Fibroblast of peridontal ligament (primary cell): ENCODE results near the gene KANK4.

Experiments used
- DNase-seq: peaks from one replicate; pipeline ENCODE4 v3.0.0-alpha.2; 2010; ENCODE audit errors: extremely low read depth

Gene KANK4

DNA sequence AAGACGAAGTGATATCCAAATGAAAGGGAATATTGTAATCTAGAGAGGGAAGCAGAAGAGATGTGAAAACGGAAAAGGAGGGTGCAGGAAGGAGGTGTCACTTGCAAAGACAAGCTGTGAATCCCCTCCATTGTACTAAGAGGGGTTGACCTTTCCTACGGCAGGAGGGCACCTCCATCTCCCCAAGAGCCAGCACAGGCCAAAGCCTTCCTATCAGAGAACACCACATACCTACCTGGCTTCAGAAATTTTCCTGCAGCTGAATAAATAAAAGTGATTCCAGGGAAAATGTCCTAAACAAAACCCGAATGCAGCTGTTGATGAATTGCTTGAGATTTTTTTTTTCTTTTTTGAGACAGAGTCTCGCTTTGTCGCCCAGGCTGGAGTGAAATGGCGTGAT, 14.3 kb downstream of the KANK4 start:
- no peak for DNase-seq

DNA sequence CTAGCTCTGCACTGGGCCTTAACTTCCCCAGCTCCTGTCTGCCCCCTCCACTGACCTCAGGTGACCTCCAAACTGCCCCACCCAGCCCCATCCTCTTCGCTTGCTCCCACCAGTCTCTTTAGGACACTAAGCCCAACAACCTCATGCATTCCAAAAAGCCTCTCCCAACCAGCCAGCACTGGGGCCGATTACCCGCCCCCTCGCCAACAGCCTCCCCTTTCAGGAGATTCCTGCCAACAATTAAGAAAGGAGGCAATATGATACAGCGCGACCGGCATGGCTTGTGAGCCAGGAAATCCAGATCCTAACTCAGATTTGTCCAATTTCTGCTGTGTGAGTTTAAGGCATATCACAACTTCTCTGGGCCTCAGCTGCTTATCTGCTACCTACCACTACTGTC, 14.7 kb downstream of the KANK4 start:
- no peak for DNase-seq

DNA sequence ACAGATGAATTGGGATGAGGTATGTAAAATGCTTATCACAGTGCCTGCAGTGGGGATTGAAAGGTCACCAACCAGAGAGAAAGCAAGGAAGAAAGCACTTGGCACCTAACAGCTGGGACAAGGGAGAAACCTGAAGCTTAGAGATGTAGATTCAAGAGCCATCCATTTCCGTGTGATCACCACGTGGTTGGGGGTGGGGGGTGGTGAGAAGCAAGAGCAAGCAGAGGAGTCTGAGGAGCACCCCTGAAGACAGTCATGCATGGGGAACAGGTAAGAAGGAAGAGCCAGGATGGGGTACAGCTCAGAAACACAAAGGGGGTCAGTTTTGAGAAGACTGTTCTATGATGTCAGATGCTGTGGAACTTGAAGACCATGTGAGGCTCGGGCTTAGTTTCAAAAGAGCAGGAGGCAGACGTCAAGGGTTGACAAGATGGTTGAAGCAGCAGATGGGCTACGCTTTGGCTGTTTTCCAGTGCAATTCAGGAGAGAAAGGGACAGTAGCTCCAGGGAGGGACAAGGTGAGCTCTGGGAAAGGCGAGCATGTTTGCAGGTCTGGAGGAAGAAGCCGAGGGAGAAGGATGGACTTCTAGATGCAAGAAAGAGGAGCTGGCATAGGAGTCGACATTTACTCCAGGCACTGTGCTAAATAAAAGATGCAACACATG, 17.4 kb downstream of the KANK4 start:
- no peak for DNase-seq

GRCh38 chr1:62299426-62300200, 19.6 kb downstream of the KANK4 start:
- DNase-seq = no peak

- peak; percentile 13 for DNase-seq
Observed at GRCh38 chr1:62295921-62296491, 23.2 kb downstream of the KANK4 start.

GRCh38 chr1:62294261-62294660, 25.0 kb downstream of the KANK4 start:
- no peak for DNase-seq

DNA sequence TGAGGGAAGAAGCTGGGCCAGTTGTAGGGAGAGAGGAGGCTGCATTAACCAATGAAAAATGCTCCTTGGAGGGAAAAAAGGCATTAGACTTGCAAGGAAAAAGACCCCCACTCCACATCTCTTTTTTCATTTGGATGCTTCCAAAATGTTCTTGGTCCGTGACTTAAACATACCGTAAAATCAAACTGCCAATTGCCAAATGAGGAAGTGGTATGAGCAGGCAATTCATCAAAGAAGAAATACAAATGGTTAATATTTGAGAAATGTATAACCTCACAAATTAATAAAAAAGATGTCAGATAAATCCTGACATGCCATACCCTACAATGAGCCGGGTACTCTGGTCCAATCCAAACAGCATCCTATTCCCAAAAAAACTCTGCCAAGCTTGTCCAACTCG, 30.6 kb downstream of the KANK4 start:
- DNase-seq = no peak

GRCh38 chr1:62288224-62288623, 31.0 kb downstream of the KANK4 start:
- DNase-seq = no peak

- DNase-seq = no peak
Observed at GRCh38 chr1:62286786-62287224, 32.4 kb downstream of the KANK4 start.

DNA sequence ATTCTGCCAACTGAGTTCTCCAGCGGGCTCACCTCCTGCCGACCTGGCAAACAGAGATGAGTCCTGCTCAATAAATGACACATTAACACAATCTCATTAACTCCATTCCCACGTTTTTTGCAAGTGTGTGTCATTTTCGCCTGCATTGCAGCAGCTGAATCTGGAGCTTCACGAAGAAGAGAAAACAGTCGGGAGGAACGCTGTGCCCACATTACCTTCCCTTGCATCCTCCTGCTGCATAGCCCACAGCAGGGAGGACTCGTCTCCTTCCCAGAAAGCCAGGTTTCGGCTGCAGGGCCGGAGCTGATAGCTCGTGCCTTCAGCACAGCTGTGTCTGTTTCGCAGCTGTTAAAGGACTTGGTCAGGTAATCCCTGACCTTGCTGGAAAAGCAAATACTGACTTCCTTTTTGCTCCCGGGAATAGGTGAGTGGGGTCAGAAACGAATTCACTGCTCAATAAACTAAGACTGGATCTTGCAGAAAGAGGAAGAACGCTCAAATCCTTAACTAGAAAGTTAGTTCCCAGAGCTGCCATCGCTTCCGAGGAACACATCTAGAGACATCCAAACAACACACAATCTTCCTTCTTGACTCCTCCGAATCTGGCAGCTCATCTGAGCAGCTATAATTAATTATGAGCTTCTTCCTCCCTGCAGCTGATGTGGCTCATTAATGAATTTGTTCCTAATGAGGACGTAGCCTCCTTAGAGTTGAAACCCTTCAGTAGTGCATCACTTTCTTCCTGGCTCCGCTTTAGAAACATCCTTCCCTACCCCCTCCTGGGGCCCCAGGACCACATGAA, 33.0 kb downstream of the KANK4 start:
- DNase-seq = no peak

GRCh38 chr1:62285440-62285839, 33.8 kb downstream of the KANK4 start:
- DNase-seq = no peak

DNA sequence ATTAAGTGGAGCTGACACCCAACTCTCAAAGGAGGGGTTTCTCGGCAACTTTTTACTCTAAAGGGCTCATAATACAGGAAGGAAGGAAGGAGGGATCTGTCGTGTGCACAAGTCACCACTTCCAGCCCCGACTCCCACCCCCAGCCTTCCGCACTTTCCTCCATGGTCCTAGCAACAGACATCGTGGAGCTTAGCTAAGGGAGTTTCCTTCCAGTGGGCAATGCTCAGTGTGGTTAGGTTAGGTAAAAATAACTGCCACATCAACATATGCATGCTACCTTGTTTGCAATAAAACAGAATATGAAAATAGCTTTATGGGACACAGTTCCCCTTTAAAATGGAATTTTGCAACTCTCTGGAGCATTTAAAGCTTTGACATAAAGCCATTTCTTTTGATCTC, 35.2 kb downstream of the KANK4 start:
- DNase-seq = no peak

DNA sequence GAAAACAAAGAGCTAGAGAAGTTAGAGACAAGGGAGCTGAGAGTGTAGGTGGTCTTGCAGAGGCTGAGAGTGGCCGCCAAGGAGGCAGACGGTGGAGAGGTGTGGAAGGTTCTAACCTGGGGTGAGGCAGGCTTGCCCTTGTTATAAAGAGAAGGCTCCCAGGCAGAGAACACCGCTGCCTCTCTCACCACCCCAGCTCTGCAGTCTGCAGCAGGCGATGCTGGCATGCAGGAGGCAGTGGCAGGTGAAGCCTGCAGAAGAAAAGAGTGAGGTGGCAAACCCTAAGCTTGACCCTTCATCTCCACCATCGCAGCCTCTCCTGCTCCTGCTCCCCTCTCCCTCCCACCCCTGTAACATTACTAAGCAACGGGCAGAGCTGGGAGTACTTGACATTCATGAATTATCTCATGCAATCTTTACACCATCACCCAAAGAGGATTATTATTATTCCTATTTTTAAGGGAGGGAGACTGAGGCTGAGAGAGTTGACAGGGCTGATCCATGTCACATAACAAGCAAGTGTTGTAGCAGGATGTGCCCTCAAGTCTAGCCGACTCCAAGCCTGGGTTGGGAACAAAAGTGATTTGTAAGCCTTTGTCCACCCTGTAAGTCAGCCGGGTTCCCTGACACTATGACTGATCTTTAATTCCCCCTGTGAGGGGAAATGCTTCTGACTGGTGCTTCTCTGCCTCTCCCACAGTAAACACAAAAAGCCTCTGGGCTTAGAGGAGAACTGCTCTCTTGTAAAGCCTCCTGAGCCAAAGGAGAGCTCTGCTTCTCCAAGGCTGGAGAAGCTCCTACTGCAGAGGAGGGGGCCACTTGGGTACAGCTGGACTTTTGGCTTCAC, 36.1 kb downstream of the KANK4 start:
- DNase-seq = no peak

- no peak for DNase-seq
Observed at GRCh38 chr1:62281922-62282555, 37.2 kb downstream of the KANK4 start.

GRCh38 chr1:62280960-62281465, 38.2 kb downstream of the KANK4 start:
- no peak for DNase-seq

GRCh38 chr1:62280150-62280549, 39.1 kb downstream of the KANK4 start:
- no peak for DNase-seq

GRCh38 chr1:62276791-62277190, 42.4 kb downstream of the KANK4 start:
- DNase-seq = no peak

DNA sequence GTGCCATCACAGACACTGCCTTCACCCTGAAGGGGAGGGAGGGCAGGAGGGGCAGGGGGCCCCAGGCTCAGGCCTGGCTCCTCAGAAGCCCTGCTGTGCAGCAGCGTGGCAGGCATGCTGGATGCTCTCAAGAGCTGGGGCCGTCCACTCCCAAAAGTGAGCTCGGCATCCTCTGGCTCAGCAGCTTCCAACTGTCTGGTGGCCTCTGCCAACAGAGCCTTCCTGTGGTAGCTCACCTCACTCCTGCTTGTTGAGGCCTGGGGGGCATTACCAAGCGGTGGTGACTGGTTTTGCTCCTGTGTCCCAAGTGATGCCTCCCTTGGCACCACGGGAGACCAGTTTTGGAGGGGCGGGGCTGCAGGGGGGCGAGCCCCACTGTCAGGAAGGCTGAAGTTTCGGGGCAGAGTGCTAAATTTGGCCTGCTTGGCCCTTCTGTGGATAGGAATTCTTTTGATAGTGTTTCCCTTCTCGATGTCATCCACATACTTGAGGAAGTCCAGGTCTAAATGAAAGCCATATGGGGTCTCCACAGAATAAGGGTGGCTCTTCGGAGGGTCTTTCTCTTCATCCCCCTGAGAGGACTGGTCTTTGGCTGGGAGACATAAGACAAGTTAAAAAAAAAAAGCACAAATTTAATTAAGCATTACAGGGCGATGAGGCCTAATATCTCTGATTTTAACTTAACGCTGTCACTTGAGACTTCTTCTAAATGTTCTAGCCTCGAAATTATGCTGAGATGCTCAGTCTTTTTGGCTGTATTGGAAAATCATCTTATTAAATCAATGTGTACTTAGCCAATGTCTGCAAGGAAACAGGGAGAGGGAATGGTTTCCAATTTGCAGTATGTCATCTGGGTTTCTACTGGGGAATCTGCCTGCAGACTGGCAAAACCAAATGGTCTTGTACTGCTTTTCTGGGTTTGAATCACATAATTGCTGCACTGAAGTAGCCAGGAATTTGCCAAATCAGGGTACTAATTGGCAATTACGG, 44.4 kb downstream of the KANK4 start:
- no peak for DNase-seq

- DNase-seq = no peak
Observed at GRCh38 chr1:62273953-62274352, 45.3 kb downstream of the KANK4 start.
